Suprapubic skin (tissue), 3 donors: Measurements from ENCODE around the gene EIF3B.

Experiments used
- CTCF ChIP-seq, 2 donors: fragments of 200-600 bp in 1 of 2; fragments of 450-650 bp in 1 of 2; sonication (generic) in 1 of 2; IDR thresholded peaks; one replicate each; pipeline ENCODE4 v1.5.1; 2016 to 2019; ENCODE audit warnings: antibody characterized with exemption in 2 of 2, mild to moderate bottlenecking in 1 of 2, moderate library complexity in 1 of 2
- EP300 ChIP-seq: sonication (generic); formaldehyde crosslinking; IDR thresholded peaks from one replicate; pipeline ENCODE4 v1.6.1; 2017; ENCODE audit warnings: antibody characterized with exemption

DNA sequence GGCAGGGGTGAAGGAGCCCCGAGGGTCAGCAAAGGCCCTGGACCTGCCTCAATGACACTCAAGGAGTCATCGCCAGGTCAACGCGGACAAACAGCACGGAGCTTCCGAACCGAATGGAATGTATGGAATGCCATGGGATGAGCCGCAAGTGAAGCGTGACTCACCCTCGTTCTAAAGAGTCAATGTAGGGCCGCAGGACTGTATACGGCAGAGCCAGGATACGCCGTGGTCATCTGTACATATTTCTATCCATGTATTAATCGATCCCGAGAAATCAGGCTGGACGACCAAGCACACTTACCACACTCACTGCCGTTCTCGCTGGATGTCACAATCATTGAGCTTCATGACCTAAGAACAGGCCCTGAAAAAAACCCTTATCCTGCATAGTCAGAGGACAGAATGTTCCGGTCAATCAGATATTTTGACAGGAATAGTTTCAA is 44.7 kb upstream of the EIF3B start:
- TF ChIP-seq CTCF (IDR thresholded peaks at IDR 0.05): no peak
- TF ChIP-seq EP300: no peak
